Measurements from ENCODE around the gene AK8.
"Not testable (repeated sequence)": the region's sequence is repeated elsewhere in the genome, so short reads cannot be mapped to it uniquely, and the experiment has no call there.

AK8 gene

DNA sequence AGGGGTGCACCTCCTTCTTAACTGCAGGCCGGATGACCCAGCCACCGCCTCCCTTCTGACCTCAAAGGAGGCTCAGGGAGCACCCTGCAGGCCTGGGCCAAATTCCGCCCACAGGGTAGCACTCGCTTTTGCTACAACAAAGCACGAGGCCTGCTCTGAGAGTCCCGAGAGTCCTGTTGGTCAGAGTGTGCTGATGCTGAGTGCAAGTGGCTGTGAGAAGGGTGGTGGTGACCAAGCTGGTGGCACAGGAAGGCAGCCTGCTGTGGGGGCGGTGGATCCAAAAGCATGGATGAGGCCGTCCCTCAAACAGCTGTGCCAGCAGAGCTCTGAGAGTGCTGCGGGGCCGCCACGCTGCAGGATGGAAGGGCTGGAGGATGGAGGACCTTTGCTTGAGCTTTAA is 101.8 kb downstream of the AK8 start:
- H3K4me3 ChIP-seq (replicated peaks; ENCODE audit: low read depth, low read length) = no peak overlapping the region
- TF ChIP-seq, protein P1, sequence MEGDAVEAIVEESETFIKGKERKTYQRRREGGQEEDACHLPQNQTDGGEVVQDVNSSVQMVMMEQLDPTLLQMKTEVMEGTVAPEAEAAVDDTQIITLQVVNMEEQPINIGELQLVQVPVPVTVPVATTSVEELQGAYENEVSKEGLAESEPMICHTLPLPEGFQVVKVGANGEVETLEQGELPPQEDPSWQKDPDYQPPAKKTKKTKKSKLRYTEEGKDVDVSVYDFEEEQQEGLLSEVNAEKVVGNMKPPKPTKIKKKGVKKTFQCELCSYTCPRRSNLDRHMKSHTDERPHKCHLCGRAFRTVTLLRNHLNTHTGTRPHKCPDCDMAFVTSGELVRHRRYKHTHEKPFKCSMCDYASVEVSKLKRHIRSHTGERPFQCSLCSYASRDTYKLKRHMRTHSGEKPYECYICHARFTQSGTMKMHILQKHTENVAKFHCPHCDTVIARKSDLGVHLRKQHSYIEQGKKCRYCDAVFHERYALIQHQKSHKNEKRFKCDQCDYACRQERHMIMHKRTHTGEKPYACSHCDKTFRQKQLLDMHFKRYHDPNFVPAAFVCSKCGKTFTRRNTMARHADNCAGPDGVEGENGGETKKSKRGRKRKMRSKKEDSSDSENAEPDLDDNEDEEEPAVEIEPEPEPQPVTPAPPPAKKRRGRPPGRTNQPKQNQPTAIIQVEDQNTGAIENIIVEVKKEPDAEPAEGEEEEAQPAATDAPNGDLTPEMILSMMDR (IDR thresholded peaks at IDR 0.05; ENCODE audit: low read length, missing control alignments) = no peak
- DNase-seq (ENCODE audit: low read depth) = no peak

DNA sequence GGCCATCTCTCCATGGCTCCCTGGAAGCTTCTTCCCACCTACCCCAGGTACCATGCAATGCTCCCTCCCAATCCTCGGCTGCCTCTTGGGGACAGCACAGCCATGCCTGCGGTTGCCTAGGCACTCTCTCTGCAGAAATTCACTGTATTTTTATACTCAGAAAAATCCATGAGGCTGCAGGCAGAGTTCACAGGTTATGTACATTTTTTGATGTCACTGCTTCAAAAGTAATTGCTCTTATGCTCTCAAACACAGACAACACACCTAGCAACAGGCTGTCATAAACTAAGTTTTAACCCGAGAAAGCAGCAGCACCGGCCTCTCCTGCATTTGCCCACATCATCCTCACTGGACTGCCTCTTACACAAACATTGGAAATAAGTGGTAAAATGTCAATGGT is 102.4 kb downstream of the AK8 start:
- TF ChIP-seq, protein P1 (IDR thresholded peaks at IDR 0.05; ENCODE audit: low read length, missing control alignments) = no peak
- H3K4me3 ChIP-seq (replicated peaks; ENCODE audit: low read depth, low read length) = no peak overlapping the region

GRCh38 chr9:132774886-132775285 is 103.2 kb downstream of the AK8 start:
- no peak for DNase-seq (ENCODE audit: low read depth)
- TF ChIP-seq, protein P1 (IDR thresholded peaks at IDR 0.05; ENCODE audit: low read length, missing control alignments) = no peak

More for the DNA sequence above, 102.4 kb downstream of the AK8 start:
- DNase-seq (ENCODE audit: low read depth) = no peak

DNA sequence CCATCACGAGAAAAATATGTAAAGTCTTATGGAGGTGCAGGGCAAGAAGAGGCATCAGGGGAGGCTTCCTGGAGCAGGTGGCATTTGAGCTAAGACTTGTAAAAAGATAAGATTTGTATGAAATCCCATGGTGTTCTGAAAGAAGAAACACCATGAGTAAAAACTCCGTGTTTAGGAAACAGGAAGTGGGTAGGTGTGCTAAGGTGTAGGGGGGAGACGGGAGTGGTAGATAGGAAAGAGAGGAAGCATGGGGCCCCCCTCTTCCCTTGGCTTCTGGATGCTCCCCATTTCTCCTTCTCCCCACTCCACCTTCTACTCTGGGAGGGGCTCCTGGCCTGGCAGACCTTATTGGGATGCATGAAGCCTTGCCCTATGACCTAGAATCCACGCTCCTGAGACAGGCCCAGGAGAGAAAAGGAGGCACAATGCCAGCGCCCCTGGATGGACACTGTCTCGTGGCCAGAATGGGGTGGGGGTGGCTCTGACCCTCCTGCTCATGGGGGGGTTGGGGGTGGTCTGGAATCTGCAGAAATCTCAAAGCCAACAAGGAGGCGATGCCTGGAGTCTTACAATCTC is 104.2 kb downstream of the AK8 start:
- DNase-seq (ENCODE audit: low read depth) = no peak
- TF ChIP-seq, protein P1 (IDR thresholded peaks at IDR 0.05; ENCODE audit: low read length, missing control alignments) = no peak
- H3K4me3 ChIP-seq (replicated peaks; ENCODE audit: low read depth, low read length) = no peak overlapping the region

More at GRCh38 chr9:132774886-132775285, 103.2 kb downstream of the AK8 start:
- no peak overlapping the region for H3K4me3 ChIP-seq (replicated peaks; ENCODE audit: low read depth, low read length)

- no peak overlapping the region for H3K4me3 ChIP-seq (replicated peaks; ENCODE audit: low read depth, low read length)
- TF ChIP-seq, protein P1 (IDR thresholded peaks at IDR 0.05; ENCODE audit: low read length, missing control alignments) = no peak
- DNase-seq (ENCODE audit: low read depth) = no peak
These were observed 105.0 kb downstream of the AK8 start for GRCh38 chr9:132773093-132773492.

DNA sequence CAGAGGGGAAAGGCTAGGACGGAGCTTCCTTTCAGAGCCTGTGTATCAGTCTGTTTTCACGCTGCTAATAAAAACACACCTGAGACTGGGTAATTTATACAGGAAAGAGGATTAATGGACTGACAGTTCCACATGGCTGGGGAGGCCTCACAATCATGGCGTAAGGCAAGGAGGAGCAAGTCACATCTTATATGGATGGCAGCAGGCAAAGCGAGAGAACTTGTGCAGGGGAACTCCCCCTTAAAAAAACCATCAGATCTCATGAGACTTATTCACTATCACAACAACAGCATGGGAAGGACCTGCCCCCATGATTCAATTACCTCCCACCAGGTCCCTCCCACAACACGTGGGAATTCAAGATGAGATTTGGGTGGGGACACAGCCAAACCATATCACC is 106.3 kb downstream of the AK8 start:
- DNase-seq (ENCODE audit: low read depth); H3K4me3 ChIP-seq (replicated peaks; ENCODE audit: low read depth, low read length): not testable (repeated sequence)

DNA sequence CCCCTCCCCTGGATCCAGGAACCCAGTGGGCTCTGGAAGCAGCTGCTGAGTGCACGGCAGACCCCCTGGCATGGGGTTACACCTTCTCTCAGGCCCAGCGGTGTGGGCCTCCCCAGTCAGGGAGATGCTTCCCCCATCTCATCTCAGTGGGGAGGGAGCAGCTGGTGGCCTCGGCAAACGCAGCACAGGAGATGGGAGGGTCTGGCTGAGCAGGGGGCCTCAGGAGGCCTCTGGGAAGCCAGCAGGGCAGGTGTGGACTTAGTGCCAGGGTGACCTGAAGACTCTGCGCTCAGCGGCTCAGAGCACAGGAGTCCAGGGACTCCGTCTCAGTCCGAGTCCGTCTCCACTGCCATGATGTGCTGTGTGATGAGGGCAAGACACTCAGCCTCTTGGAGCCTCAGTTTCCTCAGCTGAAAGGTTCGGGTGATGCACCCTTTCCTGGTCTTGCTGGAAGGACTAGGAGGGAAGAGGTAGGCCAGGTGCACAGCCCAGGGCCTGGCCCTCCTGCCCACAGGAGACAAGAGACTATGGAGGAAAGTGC is 107.2 kb downstream of the AK8 start:
- TF ChIP-seq, protein P1 (IDR thresholded peaks at IDR 0.05; ENCODE audit: low read length, missing control alignments) = no peak
- DNase-seq (ENCODE audit: low read depth) = no peak

More for the DNA sequence above, 107.2 kb downstream of the AK8 start:
- H3K4me3 ChIP-seq (replicated peaks; ENCODE audit: low read depth, low read length) = peak overlapping the region; percentile 82
